Embryonic facial prominence (tissue), 1 donor: Measurements from ENCODE around the gene KRTAP5-8.
"Not testable (repeated sequence)": the region's sequence is repeated elsewhere in the genome, so short reads cannot be mapped to it uniquely, and the experiment has no call there.

Source experiments
- DNase-seq: peaks from one replicate; pipeline ENCODE4 v3.0.0-alpha.2; 2016; ENCODE audit errors: extremely low spot score

The KRTAP5-8 gene

DNA sequence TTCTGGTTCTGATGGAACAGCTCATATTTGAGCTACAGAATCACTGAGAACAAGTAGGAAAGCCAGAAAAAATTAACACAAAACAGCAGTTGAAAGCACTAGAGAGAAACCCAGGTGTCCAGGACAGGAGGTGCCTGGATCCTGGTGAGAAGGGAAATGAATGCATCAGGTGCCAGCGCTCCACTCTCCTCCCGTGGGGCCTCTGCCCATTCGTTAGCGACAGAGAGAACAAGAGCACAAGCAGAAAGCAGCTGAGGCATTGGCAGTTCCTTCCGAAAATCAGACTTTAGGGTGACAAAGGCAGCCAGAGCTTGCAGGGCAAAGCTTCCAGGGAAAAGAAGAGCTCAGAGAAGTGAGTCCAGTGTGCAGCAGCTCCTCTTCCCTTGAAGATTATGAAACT, 30.7 kb upstream of the KRTAP5-8 start:
- DNase-seq, result no peak

DNA sequence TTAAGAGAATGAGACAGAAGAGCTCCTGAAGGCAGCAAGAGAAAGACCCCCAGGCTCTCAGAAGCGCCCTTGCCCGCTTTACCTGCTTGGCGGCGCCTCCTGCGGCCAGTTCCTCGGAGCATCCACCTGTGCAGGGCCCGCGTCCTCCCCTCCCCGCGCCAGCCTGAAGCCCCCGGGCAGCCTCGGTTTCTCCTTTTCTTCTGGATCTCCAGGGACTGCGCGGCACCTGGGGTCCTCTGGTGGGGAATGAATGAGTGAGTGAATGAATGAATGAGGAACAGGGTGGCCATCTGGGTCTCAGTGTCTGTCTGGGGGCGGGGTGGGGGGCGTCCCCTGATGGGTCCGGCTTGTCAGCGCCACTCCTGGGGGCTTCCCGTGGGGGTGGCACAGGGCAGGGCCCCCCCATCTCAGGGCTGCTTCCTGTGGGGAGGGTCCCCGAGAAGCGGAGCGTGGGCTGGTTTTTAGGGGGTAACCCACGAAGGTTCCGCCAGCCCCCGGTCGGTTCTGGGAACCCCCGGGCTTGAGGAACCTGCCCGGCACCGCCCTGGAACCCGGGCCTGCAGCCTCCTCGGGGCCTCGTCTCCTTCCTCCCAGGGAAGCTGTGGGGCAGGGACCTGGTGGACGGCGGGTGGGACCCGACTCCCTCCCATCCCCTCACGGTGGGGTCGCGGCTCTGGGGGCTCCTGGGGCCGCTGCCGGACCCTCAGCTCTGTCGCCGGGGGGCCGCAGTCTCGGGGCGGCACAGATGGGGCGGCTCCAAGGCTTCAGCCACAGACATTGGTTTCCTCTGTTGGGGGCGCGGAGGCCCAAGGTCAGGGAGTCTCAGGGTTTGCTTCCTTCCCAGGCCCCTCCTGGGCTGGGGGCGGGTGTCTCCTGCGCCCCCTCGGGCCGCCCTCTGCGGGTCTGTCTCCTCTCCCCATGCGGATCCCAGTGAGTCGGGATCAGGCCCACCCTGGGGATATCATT, 19.0 kb upstream of the KRTAP5-8 start:
- no peak for DNase-seq

DNA sequence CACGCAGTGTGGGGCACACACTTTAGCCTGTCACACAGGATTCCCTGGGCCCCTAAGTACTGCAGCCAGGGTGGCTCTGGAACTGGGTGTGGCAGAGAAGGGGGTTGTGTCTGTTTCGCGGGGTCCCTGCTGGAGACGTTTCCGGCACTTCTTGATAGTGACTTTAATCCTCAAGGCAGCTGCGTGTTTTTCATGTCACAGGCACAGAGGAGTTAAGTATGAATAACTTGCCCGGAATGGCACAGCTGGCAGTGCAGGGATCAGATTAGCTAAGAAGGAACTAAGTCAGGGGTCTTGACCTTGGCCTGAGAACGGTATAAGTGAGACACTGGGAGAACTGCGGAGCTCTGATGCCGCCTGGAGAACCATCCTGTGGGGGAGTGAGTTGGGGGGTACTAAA, 18.3 kb upstream of the KRTAP5-8 start:
- no peak for DNase-seq

DNA sequence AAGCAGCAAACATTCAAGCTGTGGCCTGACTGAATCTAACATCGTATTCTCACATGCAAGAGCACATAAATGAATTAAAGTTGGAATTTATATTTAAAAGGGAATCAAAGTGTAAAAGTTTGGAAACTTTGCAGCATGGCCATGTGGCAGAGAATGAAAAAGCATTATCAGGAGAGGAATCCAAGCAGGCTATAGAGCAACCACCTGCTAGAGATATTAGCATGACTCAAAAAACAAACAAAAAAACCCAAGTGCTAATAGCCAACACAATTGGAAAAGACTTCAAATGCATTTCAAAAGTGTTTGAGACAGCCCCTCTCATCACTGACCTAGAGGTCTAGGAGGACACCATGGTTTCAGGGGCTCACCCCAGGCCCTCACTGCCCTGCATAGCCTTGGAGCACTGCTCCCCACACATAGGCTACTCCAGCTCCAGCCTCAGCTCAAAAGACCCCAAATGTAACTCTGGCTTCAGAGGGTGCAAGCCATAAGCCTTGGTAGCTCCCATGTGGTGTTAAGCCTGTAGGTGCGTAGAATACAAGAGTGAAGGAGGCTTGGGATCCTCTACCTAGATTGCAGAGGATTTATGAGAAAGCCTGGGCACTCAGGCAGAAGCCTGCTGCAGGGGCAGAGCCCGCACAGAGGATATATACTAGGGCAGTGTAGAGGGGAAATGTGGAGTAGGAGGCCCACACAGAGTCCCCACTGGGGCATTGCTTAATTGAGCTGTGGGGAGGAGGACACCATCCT, 12.5 kb upstream of the KRTAP5-8 start:
- DNase-seq, result no peak

DNA sequence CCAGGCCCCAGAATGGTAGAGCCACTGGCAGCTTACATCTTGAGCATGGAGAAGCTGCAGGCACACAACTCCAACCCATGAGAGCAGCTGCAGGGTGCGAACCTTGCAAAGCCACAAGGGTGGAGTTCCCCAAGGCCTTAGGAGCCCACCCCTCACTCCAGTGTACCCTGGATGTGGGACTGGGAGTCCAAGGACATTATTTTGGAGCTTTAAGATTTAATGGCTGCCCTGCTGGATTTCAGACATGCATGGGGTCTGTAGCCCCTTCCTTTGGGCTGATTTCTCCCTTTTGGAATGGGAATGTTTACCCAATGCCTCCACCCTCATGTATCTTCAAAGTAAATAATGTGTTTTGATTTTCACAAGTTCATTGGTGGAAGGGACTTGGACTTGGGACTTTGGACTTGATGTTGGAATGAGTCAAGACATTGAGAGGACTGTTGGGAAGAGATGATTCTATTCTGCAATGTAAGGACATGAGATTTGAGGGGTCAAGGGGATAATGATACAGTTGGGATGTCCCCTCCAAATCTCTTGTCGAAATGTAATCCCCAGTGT, 11.8 kb upstream of the KRTAP5-8 start:
- DNase-seq, result no peak

- not testable (repeated sequence) for DNase-seq
These were observed 10.8 kb upstream of the KRTAP5-8 start, which contains the start of gene KRTAP5-7 for GRCh38 chr11:71526796-71527575. Gene KRTAP5-7, plus strand, starts transcription at chr11:71527267. Its CDS starts 34 bp downstream, at chr11:71527301.

- no peak for DNase-seq
These were observed 10.1 kb upstream of the KRTAP5-8 start for GRCh38 chr11:71527576-71528210.

DNA sequence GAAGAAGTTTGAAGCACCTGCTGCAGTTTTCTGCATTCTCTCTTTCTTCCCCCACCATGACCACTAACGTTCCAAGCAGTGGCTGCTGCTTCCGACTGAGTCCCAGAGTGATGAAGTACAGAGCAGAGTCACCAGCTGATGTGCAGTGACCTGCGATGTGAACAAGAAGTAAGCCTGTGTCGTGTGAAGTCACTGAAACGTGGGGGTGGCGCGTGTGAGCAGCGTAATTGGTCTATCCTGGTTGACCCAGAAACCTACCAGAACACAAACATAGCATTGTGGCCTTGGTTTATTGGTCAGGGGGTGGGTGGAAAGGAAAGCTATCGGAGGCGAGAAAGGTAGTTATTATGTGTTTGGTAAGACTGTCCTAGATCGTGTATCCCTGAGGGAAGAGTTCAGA, 7.2 kb upstream of the KRTAP5-8 start:
- DNase-seq, result no peak

DNA sequence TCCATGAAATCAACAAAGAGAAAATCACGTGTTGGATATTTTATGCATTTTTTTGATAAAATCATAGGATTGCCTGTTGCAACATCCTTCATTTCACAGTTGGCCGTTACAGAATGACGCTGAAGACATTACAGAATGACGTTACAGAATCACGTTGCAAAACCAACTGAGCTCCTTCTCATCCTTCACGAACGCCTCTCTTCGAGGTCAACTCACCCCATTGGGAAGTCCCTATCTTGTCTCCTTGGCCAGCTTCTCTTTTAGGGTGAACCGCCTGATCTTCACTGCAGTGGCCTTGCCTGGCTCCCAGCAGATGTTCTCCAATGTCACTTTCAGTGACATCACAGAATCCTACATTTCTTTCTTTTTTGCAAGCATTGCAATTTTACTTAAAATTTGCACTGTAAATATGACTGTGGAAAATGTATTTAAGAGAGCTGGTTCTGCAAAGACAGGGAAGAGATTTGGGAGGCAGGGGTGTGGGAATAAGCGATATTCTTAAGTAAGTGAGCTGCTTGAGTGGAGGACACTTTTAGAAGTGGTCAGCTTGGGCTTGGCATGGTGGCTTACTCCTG, 5.7 kb upstream of the KRTAP5-8 start:
- no peak for DNase-seq

GRCh38 chr11:71534711-71535608, 2.9 kb upstream of the KRTAP5-8 start:
- not testable (repeated sequence) for DNase-seq

DNA sequence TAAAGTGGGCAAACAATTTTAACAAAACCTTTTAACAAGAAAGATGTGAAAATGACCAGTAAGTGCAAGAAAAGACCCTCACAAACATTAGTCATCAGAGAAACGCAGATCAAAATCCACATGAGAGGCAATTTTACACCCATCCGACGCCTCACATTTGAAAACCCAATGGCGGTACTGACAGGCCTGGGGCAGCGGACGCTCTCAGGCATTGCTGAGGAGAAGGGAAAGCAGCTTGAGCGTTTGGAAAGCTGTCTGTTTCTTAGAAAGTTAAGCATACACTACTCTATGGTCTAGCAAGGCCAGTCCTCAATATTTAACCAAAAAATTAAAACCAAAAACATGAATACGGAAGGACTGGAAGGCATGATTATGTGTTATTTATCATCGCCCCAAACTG, 2.0 kb upstream of the KRTAP5-8 start:
- no peak for DNase-seq

- DNase-seq, result no peak
These were observed 288 bp upstream of the KRTAP5-8 start for GRCh38 chr11:71537537-71537936.

GRCh38 chr11:71538666-71538990, 803 bp downstream of the KRTAP5-8 start:
- DNase-seq, result no peak

- no peak for DNase-seq
These were observed 1.2 kb downstream of the KRTAP5-8 start for GRCh38 chr11:71539017-71539416.

DNA sequence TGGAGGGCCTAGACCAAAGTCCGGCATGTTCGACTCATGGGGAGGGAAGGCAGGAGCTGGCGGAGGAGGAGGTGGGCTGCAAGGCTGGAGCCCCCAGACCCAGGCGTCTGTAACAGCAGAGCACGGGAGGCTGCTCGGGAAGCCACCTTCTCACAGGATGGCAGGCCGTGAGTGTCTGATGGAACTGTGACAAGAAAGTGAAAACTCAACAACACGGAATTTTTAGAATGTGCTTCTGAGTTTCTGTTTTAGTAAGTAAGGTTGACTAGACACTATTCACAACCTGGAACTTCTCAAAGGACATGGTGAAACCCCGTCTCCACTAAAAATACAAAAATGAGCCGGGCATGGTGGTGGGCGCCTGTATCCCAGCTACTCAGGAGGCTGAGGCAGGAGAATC, 2.1 kb downstream of the KRTAP5-8 start:
- not testable (repeated sequence) for DNase-seq

- not testable (repeated sequence) for DNase-seq
These were observed 2.9 kb downstream of the KRTAP5-8 start for GRCh38 chr11:71540521-71541304.

- no peak for DNase-seq
These were observed 4.6 kb downstream of the KRTAP5-8 start for GRCh38 chr11:71542382-71542781.

DNA sequence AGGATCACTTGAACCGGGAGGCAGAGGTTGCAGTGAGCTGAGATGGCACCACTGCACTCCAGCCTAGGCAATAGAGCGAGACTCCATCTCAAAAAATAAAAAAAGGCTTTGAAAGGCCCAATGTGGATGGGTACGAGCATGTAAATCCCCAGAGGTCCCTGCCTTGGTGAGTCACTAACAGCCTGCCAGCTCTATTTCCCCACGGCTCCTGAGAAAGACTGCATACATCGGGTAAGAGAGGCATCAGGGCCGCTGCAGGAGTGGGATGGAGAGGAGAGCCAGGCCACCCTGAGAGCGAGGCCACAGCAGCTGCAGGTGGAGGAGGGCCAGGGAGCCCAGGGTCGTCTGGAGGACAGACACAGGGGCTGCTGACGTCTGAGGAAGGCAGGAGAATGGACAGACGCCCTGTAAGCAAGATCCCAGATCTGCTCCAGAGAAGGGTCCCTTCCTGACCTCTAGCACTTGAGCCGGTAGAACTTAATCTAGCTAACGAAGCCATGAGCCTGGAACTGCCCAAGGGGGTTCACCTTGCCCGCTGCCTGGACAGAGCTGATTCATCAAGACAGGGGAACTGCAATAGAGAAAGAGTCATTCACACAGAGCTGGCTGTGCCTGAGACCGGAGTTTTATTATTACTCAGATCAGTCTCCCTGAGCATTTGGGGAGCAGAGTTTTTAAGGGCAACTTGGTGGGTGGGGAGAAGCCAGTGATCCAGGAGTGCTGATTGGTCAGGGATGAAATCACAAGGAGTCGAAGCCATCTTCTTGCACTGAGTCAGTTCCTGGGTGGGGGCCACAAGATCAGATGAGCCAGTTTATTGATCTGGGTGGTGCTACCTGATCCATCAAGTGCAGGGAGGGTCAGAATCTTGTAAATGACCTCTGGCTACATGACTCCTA, 5.3 kb downstream of the KRTAP5-8 start:
- no peak for DNase-seq
